Thymus (tissue), 11 donors: Measurements from ENCODE around the gene ZNFX1. TPM values are rescaled to one million over a fixed set of nuclear protein-coding genes. Genes with fewer than 3 reads are reported as not detected.
A peak's percentile ranks its signal among the peaks of the same experiment; 100 is the strongest.

ENCODE experiments used
- DNase-seq, 9 donors: peaks; one replicate each; pipeline ENCODE4 v3.0.0-alpha.2; 2013; ENCODE audit warnings: low spot score in 9 of 9, low read depth in 6 of 9, missing footprints in 1 of 9
- H3K27ac ChIP-seq, 2 donors: one replicate each; pipeline ENCODE4 v1.5.1; 2013; ENCODE audit warnings: control low read depth in 1 of 2, low read depth in 1 of 2, low read length in 1 of 2, mild to moderate bottlenecking in 1 of 2, moderate library complexity in 1 of 2
- H3K27me3 ChIP-seq, 2 donors: one replicate each; pipeline ENCODE4 v1.5.1; 2013; ENCODE audit warnings: low read length in 1 of 2; ENCODE audit not compliant: control insufficient read depth in 2 of 2, insufficient read depth in 1 of 2
- H3K36me3 ChIP-seq, 2 donors: one replicate each; pipeline ENCODE4 v1.5.1; 2013; ENCODE audit warnings: low read length in 1 of 2, mild to moderate bottlenecking in 1 of 2, moderate library complexity in 1 of 2; ENCODE audit not compliant: control insufficient read depth in 2 of 2, insufficient read depth in 2 of 2
- H3K4me1 ChIP-seq, 2 donors: one replicate each; pipeline ENCODE4 v1.5.1; 2013; ENCODE audit warnings: low read length in 2 of 2; ENCODE audit not compliant: control insufficient read depth in 2 of 2, insufficient read depth in 2 of 2
- H3K4me3 ChIP-seq, 2 donors: one replicate each; pipeline ENCODE4 v1.5.1; 2013; ENCODE audit warnings: low read length in 2 of 2, control low read depth in 1 of 2, mild to moderate bottlenecking in 1 of 2
- H3K9me3 ChIP-seq, 2 donors: one replicate each; pipeline ENCODE4 v1.5.1; 2013; ENCODE audit warnings: low read length in 1 of 2, mild to moderate bottlenecking in 1 of 2; ENCODE audit not compliant: control insufficient read depth in 2 of 2, insufficient read depth in 1 of 2
- WGBS: extraction: QIAGEN DNeasy Blood & Tissue Kit; methylation state at CpG from one replicate; pipeline ENCODE4 v1.1.7; 2013; 5-methylcytosine and 5-hydroxymethylcytosine counted together
- polyA plus RNA-seq: library from polyadenylated mRNA; stranded (reverse); fragments of 200-250 nt; gene quantifications from one replicate; pipeline ENCODE4 v1.2.3, GENCODE V29; 2013
- total RNA-seq: library from RNA; stranded (reverse); fragments of 120-200 nt; gene quantifications from one replicate; pipeline ENCODE4 v1.2.4, GENCODE V29; 2013
- donor health status: healthy.

ZNFX1 gene
- total and polyA plus RNA-seq, 2 donors = 9.4 to 16.5 TPM

GRCh38 chr20:49231471-49231870, 46.4 kb downstream of the ZNFX1 start:
- no peak for DNase-seq
- no peaks in the 10 kb centered on the region for H3K27me3 ChIP-seq
- WGBS = 70% methylated on average over 7 of the region's 7 CpGs
- H3K36me3 ChIP-seq = peaks cover 70 to 71% of the 10 kb centered on the region in 2 donors
- no peak overlapping the region for H3K4me3 ChIP-seq
- H3K27ac ChIP-seq = no peak overlapping the region
- H3K9me3 ChIP-seq = no peaks in the 10 kb centered on the region
- no peaks in the 10 kb centered on the region for H3K4me1 ChIP-seq

- Histone ChIP-seq H3K27ac (no peak overlapping the region), H3K36me3 (peaks cover 73 to 76% of the 10 kb centered on the region in 2 donors), H3K9me3 (no peaks in the 10 kb centered on the region), H3K4me3 (no peak overlapping the region), H3K27me3 (no peaks in the 10 kb centered on the region), H3K4me1 (no peaks in the 10 kb centered on the region)
- 68% methylated on average over 8 of the region's 8 CpGs for WGBS
- peak in 1 of 9 donors; percentile 6 for DNase-seq
Observed at GRCh38 chr20:49230561-49231133, 47.2 kb downstream of the ZNFX1 start.

GRCh38 chr20:49230021-49230420, 47.8 kb downstream of the ZNFX1 start:
- Histone ChIP-seq H3K4me3 (no peak overlapping the region), H3K27ac (no peak overlapping the region), H3K9me3 (peaks cover 0 to 1% of the 10 kb centered on the region in 2 donors), H3K36me3 (peaks cover 73% of the 10 kb centered on the region in 2 donors), H3K27me3 (no peaks in the 10 kb centered on the region), H3K4me1 (no peaks in the 10 kb centered on the region)
- WGBS = 97% methylated on average over 10 of the region's 10 CpGs
- DNase-seq = no peak

DNA sequence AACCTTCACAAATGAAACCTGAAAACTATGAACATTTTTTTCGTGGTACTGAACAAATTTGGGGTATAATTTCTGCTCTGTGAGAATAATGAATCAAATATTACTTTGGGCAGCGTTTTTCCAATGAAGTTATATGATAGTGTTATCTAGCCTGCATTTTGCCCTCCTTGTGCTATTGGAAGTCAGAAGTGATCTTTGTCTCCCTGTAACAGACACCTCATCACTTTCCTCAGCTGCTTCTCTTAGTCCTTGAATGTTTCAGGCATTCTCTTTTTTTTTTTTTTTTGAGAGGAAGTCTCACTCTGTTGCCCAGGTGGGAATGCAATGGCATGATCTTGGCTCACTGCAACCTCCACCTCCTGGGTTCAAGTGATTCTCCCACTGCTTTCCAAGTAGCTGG, 48.5 kb downstream of the ZNFX1 start:
- over 99% methylated on average over 2 of the region's 2 CpGs for WGBS
- Histone ChIP-seq H3K36me3 (peaks cover 73% of the 10 kb centered on the region in 2 donors), H3K4me1 (no peaks in the 10 kb centered on the region), H3K4me3 (no peak overlapping the region), H3K9me3 (peaks cover 0 to 1% of the 10 kb centered on the region in 2 donors), H3K27ac (no peak overlapping the region), H3K27me3 (no peaks in the 10 kb centered on the region)
- DNase-seq = no peak

DNA sequence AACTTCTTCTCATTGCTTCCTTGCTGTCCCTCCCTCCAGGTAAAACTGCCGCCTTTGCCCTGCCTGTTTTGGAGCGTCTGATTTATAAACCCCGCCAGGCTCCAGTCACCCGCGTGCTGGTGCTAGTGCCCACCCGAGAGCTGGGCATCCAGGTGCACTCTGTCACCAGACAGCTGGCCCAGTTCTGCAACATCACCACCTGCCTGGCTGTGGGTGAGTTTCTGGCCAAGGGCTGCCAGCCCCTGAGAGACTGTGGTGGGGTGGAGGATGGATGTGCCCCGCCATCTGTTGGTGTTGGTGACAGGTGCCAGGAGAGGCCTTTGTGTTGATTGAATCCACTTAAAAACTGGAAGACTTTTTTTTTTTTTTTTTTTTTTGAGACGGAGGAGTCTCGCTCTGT, 49.2 kb downstream of the ZNFX1 start:
- no peaks in the 10 kb centered on the region for H3K27me3 ChIP-seq
- no peaks in the 10 kb centered on the region for H3K4me1 ChIP-seq
- WGBS = 94% methylated on average over 9 of the region's 9 CpGs
- H3K4me3 ChIP-seq = no peak overlapping the region
- peaks cover 74 to 75% of the 10 kb centered on the region in 2 donors for H3K36me3 ChIP-seq
- H3K27ac ChIP-seq = no peak overlapping the region
- DNase-seq = no peak
- H3K9me3 ChIP-seq = peaks cover 0 to 1% of the 10 kb centered on the region in 2 donors

- Histone ChIP-seq H3K27ac (no peak overlapping the region), H3K9me3 (peaks cover 0 to 1% of the 10 kb centered on the region in 2 donors), H3K36me3 (peaks cover 71 to 73% of the 10 kb centered on the region in 2 donors), H3K4me1 (no peaks in the 10 kb centered on the region), H3K27me3 (no peaks in the 10 kb centered on the region), H3K4me3 (no peak overlapping the region)
- DNase-seq = no peak
- WGBS = 98% methylated on average over 7 of the region's 7 CpGs
Observed at GRCh38 chr20:49225896-49226295, 52.0 kb downstream of the ZNFX1 start.

DNA sequence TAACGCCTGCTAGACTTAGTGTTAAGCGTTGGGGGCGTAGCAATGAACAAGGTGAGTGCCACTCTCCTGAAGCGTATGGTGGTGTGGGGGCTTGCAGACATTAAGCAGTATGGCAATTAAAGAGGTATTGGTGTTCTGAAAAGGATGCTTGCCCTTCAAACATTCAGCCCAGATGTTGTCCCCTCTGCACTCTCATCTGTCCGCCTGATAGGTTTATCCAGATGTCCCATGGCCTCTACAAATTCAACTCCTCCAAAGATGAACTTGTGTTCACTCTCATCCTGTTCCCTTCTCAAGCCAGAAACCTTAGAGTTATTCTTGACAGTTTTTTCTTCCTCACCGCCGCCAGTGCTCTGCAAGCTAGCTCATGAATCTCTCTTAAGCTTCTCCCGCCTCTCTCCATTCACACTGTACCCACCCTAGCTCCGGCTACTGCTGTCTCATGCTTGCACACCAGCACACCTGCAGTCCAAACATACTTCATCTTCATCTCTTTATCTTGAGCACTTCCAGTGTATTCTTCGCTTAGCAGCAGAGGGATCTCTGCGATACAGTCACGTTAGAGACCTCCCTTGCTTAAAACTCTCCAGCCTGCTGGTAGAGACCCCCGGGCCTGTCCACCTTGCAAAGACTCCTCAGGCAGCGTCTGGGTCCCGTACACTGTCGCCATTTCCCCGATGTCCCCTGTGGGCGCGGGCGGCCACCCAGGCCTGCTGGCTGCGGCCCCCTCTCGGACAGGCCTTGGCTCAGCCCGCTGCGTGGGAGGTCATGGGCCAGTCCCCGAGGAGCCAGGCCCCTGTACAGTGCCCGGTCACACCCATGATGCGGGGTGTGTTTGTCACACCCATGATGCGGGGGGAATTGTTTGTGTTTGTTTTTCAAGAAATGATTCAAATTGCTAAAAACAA, 57.7 kb downstream of the ZNFX1 start:
- Histone ChIP-seq H3K4me1 (peaks cover 9 to 18% of the 10 kb centered on the region in 2 donors), H3K36me3 (peaks cover 34 to 36% of the 10 kb centered on the region in 2 donors), H3K9me3 (peaks cover 0 to 1% of the 10 kb centered on the region in 2 donors), H3K4me3 (peak overlapping the region; percentile 67 to 94), H3K27ac (peak overlapping the region; percentile 77 to 84), H3K27me3 (no peaks in the 10 kb centered on the region)
- WGBS = 82% methylated on average over 28 of the region's 28 CpGs
- no peak for DNase-seq

- Histone ChIP-seq H3K36me3 (peaks cover 26 to 28% of the 10 kb centered on the region in 2 donors), H3K27ac (peak within 1 kb of the TSS; percentile 77 to 84), H3K4me1 (peaks cover 9 to 18% of the 10 kb centered on the region in 2 donors), H3K9me3 (no peaks in the 10 kb centered on the region), H3K27me3 (no peaks in the 10 kb centered on the region), H3K4me3 (peak within 1 kb of the TSS; percentile 67 to 94)
- WGBS = under 1% methylated on average over 46 of the region's 46 CpGs
- peak; percentile 97 to 100 (median 99) for DNase-seq
Observed at GRCh38 chr20:49219091-49219923, 58.5 kb downstream of the ZNFX1 start, which contains the start of gene DDX27. TSS of gene DDX27 (plus strand) at chr20:49219416. CDS start at chr20:49219449, 33 bp downstream.
